GM03348 (cell line): ENCODE data around the gene RFFL.
A peak's percentile ranks its signal among the peaks of the same experiment; 100 is the strongest.
"Not testable (repeated sequence)": the region's sequence is repeated elsewhere in the genome, so short reads cannot be mapped to it uniquely, and the experiment has no call there.

Source experiments
- DNase-seq: peaks from one replicate; pipeline ENCODE4 v3.0.0; 2012; ENCODE audit warnings: low spot score

RFFL gene

GRCh38 chr17:35048685-35049379 lies 14.7 kb downstream of the RFFL start:
- no peak for DNase-seq

GRCh38 chr17:35046740-35047283 lies 16.7 kb downstream of the RFFL start:
- peak; percentile 44 for DNase-seq

- no peak for DNase-seq
Measured at GRCh38 chr17:35046245-35046644, 17.3 kb downstream of the RFFL start.

GRCh38 chr17:35045458-35045979 lies 18.0 kb downstream of the RFFL start:
- not testable (repeated sequence) for DNase-seq

GRCh38 chr17:35044181-35044580 lies 19.3 kb downstream of the RFFL start:
- no peak for DNase-seq

GRCh38 chr17:35041390-35041789 lies 22.1 kb downstream of the RFFL start:
- DNase-seq = no peak

GRCh38 chr17:35038453-35038852 lies 25.1 kb downstream of the RFFL start:
- DNase-seq = no peak

- DNase-seq = no peak
Measured at GRCh38 chr17:35030780-35031179, 32.7 kb downstream of the RFFL start.

GRCh38 chr17:35028531-35029262 lies 34.8 kb downstream of the RFFL start:
- DNase-seq = no peak

GRCh38 chr17:35028097-35028496 lies 35.4 kb downstream of the RFFL start:
- DNase-seq = not testable (repeated sequence)

- no peak for DNase-seq
Measured at GRCh38 chr17:35025541-35025940, 38.0 kb downstream of the RFFL start.

- DNase-seq = no peak
Measured at GRCh38 chr17:35023538-35023937, 40.0 kb downstream of the RFFL start.

GRCh38 chr17:35022536-35023063 lies 40.9 kb downstream of the RFFL start:
- peak; percentile 83 for DNase-seq

GRCh38 chr17:35021520-35022380 lies 41.8 kb downstream of the RFFL start:
- DNase-seq = no peak

- no peak for DNase-seq
Measured at GRCh38 chr17:35019386-35020179, 43.9 kb downstream of the RFFL start.

- no peak for DNase-seq
Measured at GRCh38 chr17:35018814-35019213, 44.7 kb downstream of the RFFL start.

GRCh38 chr17:35017021-35017420 lies 46.5 kb downstream of the RFFL start:
- no peak for DNase-seq

GRCh38 chr17:35016369-35016768 lies 47.1 kb downstream of the RFFL start:
- DNase-seq = no peak

GRCh38 chr17:35011671-35012216 lies 51.8 kb downstream of the RFFL start:
- no peak for DNase-seq

- DNase-seq = no peak
Measured at GRCh38 chr17:35010093-35010492, 53.4 kb downstream of the RFFL start.

- DNase-seq = no peak
Measured at GRCh38 chr17:35006961-35007360, 56.5 kb downstream of the RFFL start.
